NCI-H748 (cell line): Measurements from ENCODE around the gene TRAPPC4.
A peak's percentile ranks its signal among the peaks of the same experiment; 100 is the strongest.

Experiments
- DNase-seq: peaks from one replicate; lab custom pipeline; 2025; ENCODE audit not compliant: unreplicated experiment; lab: John Stamatoyannopoulos, UW

TRAPPC4 gene

GRCh38 chr11:119061256-119061655 lies 42.7 kb downstream of the TRAPPC4 start:
- DNase-seq, result no peak

GRCh38 chr11:119062779-119063178 lies 44.2 kb downstream of the TRAPPC4 start:
- no peak for DNase-seq

GRCh38 chr11:119065369-119065768 lies 46.8 kb downstream of the TRAPPC4 start:
- peak; percentile 3 for DNase-seq

- peak; percentile 94 for DNase-seq
Measured at GRCh38 chr11:119067371-119068222, 49.0 kb downstream of the TRAPPC4 start, which contains the start of gene VPS11. Gene VPS11 (plus strand): TSS chr11:119067818. CDS start chr11:119067824, 6 bp downstream.
